ENCODE measurements around the gene RASSF1.
"Not testable (repeated sequence)": the region's sequence is repeated elsewhere in the genome, so short reads cannot be mapped to it uniquely, and the experiment has no call there.

RASSF1 gene

DNA sequence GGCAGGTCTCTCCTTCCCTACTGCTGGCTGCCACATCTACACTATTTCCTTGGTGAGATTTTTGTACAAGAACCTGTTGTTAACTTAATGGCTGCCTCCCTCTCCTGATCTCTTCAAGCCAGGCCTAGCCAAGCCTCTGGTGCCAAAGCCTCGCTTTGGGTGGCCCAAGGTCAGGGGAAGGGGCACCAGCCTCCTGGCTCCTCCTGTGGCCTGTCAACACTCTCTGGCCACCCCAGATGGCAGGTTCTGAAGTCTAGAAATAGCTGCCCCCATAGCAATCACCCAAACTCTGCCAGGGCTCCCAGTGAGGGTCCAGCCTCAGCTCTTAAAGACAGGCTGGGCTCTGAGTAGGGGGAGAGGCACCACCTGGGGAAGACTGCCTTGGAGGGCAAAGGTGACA is 53.4 kb downstream of the RASSF1 start:
- Histone ChIP-seq H3K79me2 (ENCODE audit: insufficient read depth, low read depth) (peaks cover 17% of the 10 kb centered on the region), H3K4me1 (ENCODE audit: low read depth, poor library complexity, severe bottlenecking) (no peaks in the 10 kb centered on the region), H3K9ac (no peak overlapping the region), H3K4me2 (no peak overlapping the region), H3K27me3 (ENCODE audit: insufficient read depth, low read depth) (no peaks in the 10 kb centered on the region), H2AFZ (ENCODE audit: low read depth) (no peak overlapping the region), H3K4me3 (IDR thresholded peaks at IDR 0.05; ENCODE audit: insufficient read depth, low read depth, low read length) (no peak overlapping the region), H4K20me1 (ENCODE audit: insufficient read depth) (no peaks in the 10 kb centered on the region), H3K27ac (no peak overlapping the region), H3K36me3 (ENCODE audit: insufficient read depth) (no peaks in the 10 kb centered on the region)
- TF ChIP-seq, protein P1, sequence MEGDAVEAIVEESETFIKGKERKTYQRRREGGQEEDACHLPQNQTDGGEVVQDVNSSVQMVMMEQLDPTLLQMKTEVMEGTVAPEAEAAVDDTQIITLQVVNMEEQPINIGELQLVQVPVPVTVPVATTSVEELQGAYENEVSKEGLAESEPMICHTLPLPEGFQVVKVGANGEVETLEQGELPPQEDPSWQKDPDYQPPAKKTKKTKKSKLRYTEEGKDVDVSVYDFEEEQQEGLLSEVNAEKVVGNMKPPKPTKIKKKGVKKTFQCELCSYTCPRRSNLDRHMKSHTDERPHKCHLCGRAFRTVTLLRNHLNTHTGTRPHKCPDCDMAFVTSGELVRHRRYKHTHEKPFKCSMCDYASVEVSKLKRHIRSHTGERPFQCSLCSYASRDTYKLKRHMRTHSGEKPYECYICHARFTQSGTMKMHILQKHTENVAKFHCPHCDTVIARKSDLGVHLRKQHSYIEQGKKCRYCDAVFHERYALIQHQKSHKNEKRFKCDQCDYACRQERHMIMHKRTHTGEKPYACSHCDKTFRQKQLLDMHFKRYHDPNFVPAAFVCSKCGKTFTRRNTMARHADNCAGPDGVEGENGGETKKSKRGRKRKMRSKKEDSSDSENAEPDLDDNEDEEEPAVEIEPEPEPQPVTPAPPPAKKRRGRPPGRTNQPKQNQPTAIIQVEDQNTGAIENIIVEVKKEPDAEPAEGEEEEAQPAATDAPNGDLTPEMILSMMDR (conservative IDR thresholded peaks at IDR 0.05; ENCODE audit: low read depth, low read length): no peak

DNA sequence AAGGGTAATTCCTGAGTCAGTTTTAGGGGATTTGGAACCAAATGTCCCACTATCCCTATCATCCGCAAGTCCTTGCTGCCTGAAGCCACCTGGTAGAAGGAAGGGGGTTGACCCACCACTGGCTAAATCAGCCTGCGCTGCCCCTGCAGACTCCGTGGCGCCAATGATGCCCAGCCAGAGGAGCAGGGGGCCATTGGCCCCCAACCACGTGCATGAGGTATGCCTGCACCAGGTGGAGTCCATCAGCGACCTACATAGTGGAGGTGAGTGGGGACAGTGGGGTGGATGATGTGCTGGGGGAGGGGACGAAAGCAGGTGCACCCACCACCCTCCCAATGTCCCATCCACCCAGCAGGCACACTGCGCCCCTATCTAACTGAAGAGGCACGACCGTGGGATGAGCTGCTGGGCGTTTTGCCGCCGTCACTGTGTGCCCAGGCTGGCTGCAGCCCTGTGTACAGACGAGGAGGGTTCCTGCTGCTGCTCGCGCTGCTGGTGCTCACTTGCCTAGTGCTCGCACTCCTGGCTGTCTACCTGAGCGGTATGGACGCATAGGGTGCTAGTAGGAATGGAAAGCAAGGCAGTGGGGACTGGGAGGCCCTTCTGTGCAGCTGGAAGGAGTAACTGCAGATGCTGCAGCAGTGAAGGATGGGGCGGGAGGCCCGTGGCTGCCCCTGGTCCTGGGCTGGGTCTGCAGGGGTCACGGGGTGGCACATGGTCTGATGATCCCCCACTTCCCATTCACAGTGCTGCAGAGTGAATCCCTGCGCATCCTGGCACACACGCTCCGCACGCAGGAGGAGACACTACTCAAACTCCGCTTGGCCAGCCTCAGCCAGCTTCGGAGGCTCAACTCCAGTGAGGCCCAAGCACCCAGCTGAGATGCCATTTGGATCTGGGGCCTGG is 54.1 kb downstream of the RASSF1 start:
- Histone ChIP-seq H3K36me3 (ENCODE audit: insufficient read depth) (no peaks in the 10 kb centered on the region), H3K27ac (no peak overlapping the region), H2AFZ (ENCODE audit: low read depth) (no peak overlapping the region), H3K4me1 (ENCODE audit: low read depth, poor library complexity, severe bottlenecking) (no peaks in the 10 kb centered on the region), H3K27me3 (ENCODE audit: insufficient read depth, low read depth) (no peaks in the 10 kb centered on the region), H3K4me2 (no peak overlapping the region), H3K79me2 (ENCODE audit: insufficient read depth, low read depth) (peaks cover 13% of the 10 kb centered on the region), H3K9ac (no peak overlapping the region), H3K4me3 (IDR thresholded peaks at IDR 0.05; ENCODE audit: insufficient read depth, low read depth, low read length) (no peak overlapping the region), H4K20me1 (ENCODE audit: insufficient read depth) (no peaks in the 10 kb centered on the region)
- TF ChIP-seq, protein P1 (conservative IDR thresholded peaks at IDR 0.05; ENCODE audit: low read depth, low read length): no peak

DNA sequence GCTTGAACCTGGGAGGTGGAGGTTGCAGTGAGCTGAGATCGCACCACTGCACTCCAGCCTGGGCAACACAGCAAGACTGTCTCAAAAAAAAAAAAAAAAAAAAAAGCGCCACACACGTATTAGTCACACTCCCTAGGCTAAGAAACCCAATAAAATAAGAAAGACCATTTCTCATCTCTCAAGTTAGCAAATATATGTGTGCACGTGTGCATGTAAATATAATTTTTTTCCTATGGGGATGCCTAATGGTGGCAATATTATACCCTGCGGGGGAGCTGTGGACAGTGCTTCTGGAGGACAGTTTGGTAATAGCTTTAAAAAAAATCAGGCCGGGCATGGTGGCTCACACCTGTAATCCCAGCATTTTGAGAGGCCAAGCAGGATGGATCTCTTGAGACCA is 56.5 kb downstream of the RASSF1 start:
- not testable (repeated sequence) for H3K27me3 ChIP-seq (ENCODE audit: insufficient read depth, low read depth); H3K79me2 ChIP-seq (ENCODE audit: insufficient read depth, low read depth); H3K27ac ChIP-seq; H3K36me3 ChIP-seq (ENCODE audit: insufficient read depth); H3K9ac ChIP-seq; H3K4me2 ChIP-seq; H2AFZ ChIP-seq (ENCODE audit: low read depth); H4K20me1 ChIP-seq (ENCODE audit: insufficient read depth); H3K4me3 ChIP-seq (IDR thresholded peaks at IDR 0.05; ENCODE audit: insufficient read depth, low read depth, low read length); H3K4me1 ChIP-seq (ENCODE audit: low read depth, poor library complexity, severe bottlenecking)
